NCI-H510A (cell line): ENCODE measurements around the gene PALD1.
A peak's percentile ranks its signal among the peaks of the same experiment; 100 is the strongest.
"Not testable (repeated sequence)": the region's sequence is repeated elsewhere in the genome, so short reads cannot be mapped to it uniquely, and the experiment has no call there.

Experiments used
- DNase-seq: peaks from one replicate; lab custom pipeline; 2025; lab: John Stamatoyannopoulos, UW

Gene PALD1

DNA sequence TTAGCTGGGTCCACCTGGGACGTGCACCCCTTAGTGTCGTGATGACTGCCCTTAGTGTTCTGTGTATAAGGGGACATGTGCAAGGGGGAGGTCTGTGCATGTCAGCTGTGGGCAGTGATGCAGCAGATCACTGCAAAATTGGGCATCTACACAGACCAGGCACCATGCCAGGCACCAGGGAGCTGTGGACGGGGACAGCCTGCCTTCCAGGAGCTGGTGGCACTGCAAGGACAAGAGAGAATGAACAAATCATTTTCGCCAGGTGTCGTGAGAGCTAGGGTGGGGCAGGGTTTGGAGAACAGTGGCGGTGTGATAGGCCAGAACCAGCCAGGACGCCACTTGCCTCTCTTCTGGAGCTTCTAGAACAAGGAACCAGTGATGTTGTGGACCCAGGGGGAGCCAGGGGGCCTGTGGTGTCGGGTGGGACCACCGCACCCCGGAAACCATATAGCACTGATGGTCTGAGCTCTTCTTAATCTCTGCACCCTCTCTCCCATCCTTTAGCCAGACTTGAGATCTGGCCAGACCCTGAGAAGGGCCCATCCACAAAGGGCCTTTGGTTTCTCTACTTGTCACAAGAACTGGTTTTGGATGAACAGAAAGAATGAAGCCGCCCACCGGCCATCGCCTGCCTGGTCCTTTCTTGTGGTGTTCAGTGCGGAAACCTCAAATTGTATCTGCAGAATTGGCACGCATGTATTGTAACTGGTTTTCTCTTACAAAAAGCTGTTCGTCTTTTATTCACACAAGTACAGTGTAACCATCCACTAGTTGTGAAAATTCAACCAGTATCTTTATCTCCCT, 93.3 kb downstream of the PALD1 start:
- no peak for DNase-seq

GRCh38 chr10:70573599-70574506, 95.3 kb downstream of the PALD1 start:
- no peak for DNase-seq

DNA sequence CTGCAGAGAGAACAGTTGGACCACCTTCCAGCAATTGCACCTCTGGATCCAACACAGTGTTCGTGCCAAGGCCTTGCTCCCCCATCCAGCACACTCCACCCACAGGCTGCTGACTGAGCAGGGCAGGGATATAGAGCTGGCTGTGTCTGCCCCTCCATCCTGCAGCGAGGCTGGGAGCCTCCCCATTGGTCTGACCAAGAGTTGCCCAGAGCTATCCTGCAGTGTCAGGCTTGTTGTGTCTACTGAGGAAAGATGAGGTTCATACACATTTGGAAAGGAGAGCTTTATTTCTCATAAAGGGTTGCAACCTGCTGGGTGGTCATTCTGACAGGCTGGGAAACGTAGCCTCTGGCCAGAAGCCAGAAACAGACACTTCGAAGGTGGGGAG, 96.9 kb downstream of the PALD1 start:
- no peak for DNase-seq

GRCh38 chr10:70575874-70576802, 97.6 kb downstream of the PALD1 start:
- peak; percentile 54 for DNase-seq

GRCh38 chr10:70576803-70577517, 98.4 kb downstream of the PALD1 start:
- no peak for DNase-seq

DNA sequence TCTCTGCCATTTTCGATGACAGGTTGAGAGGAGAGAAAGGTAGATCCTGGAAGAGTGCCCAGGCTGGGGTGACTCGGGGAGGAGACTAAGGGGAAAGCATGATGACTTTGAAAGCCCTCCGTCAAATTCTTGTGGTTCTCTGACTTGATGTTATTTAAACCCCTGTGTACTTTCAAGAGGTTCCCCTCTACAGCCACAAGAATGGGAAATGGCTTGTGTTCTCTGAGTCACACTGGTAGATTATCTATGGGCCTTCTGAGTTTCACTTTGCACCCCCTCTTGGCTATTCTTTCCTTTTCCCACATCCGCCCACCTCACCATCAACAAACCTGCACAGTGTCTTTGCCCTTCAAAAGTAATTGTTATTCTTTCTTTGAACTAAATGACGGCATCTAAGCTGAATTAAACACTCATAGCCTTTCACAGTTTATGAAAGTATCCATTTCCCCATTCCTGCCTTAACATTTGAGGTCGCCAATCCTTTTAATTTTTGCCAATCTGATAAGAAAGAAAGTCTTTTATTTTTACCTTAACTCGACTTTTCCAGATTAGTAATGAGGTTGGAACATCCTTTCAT, 99.9 kb downstream of the PALD1 start:
- DNase-seq: no peak

- DNase-seq: no peak
Observed at GRCh38 chr10:70579234-70580002, 100.9 kb downstream of the PALD1 start.

DNA sequence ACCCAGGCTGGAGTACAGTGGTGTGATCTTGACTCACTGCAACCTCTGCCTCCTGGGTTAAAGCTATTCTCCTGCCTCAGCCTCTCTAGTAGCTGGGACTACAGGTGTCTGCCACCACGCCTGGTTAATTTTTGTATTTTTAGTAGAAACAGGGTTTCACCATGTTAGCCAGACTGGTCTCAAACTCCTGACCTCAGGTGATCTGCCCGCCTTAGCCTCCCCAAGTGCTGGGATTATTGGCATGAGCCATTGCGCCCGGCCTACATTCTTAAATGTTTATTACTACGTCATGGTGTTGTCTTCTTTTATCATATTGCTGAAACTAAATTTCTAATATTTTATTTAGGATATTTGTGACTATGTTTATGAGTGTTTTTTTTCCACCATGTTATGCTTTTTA, 102.6 kb downstream of the PALD1 start:
- not testable (repeated sequence) for DNase-seq

GRCh38 chr10:70582793-70583668, 104.5 kb downstream of the PALD1 start:
- DNase-seq: no peak

DNA sequence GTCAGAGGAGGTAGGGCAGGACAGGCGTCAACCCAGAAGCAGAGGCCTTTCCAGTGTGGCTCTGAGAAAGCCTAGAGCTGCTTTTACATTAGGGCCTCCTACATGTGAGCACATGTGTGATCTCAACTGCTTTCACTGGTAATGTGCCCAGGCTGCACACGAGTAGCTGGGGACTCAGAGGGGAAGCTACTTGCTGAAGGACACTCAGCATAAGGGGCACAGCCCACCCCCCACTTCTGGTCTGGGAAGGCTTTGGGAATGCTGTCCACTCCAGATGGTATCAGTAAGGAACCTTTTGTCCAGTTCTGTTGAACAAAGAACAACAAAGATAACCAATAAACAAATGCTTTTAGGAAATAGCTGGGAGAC, 105.1 kb downstream of the PALD1 start:
- DNase-seq: no peak

- DNase-seq: peak; percentile 41
Observed at GRCh38 chr10:70584366-70584765, 105.8 kb downstream of the PALD1 start.

- peak; percentile 95 for DNase-seq
Observed at GRCh38 chr10:70584909-70585544, 106.5 kb downstream of the PALD1 start.

GRCh38 chr10:70585578-70586169, 107.1 kb downstream of the PALD1 start:
- DNase-seq: no peak

- no peak for DNase-seq
Observed at GRCh38 chr10:70586348-70586930, 107.9 kb downstream of the PALD1 start.

DNA sequence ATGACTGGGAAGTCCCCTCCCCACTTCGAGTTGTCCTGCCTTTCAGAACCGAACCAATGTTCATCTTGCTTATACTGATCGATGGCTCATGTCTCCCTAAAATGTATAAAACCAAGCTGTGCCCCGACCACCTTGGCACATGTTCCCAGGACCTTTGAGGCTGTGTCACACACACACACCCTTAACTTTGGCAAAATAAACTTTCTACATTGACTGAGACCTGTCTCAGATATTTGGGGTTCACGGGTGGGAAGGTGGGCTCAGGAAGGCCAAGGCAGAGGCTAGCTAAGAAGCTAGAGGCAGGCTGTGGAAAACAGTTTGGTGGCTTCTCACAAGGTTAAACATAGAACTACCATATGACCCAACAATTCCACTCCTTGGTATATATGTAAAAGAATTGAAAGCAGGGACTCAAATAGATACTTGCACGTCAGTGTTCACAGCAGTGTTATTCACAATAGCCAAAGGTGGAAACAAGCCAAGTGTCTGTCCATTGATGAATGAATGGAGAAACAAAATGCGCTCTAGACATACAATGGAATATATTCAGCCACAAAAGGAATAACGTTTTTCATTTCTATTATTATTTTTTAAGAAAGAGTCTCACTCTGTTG, 108.6 kb downstream of the PALD1 start:
- no peak for DNase-seq

- no peak for DNase-seq
Observed at GRCh38 chr10:70588255-70588654, 109.7 kb downstream of the PALD1 start.

GRCh38 chr10:70588859-70589570, 110.4 kb downstream of the PALD1 start:
- DNase-seq: no peak
